ENCODE results near the gene ZNF775.

The ZNF775 gene

GRCh38 chr7:150404805-150405583, 25.9 kb downstream of the ZNF775 start:
- peaks cover 39 to 40% of the 10 kb centered on the region in 2 donors for H3K4me1 ChIP-seq (ENCODE audit: control insufficient read depth in 1 of 2, insufficient read depth in 2 of 2, low read length in 2 of 2)
- H3K4me3 ChIP-seq (ENCODE audit: low read depth in 1 of 2, low read length in 2 of 2) = peak overlapping the region; percentile 82 to 86
- no peaks in the 10 kb centered on the region for H3K9me3 ChIP-seq (ENCODE audit: control insufficient read depth in 1 of 2, low read length in 2 of 2)
- no peaks in the 10 kb centered on the region for H3K27me3 ChIP-seq (ENCODE audit: control insufficient read depth in 1 of 2, insufficient read depth in 2 of 2, low read length in 2 of 2)
- H3K27ac ChIP-seq (ENCODE audit: low read depth, low read length) = peak overlapping the region; percentile 77
- H3K9ac ChIP-seq (ENCODE audit: low read depth in 1 of 2, low read length in 2 of 2) = peak overlapping the region; percentile 83 to 91
- peaks cover 0 to 4% of the 10 kb centered on the region in 2 donors for H3K36me3 ChIP-seq (ENCODE audit: control insufficient read depth in 1 of 2, insufficient read depth in 2 of 2, low read length in 2 of 2)

- Histone ChIP-seq H3K4me1 (ENCODE audit: control insufficient read depth in 1 of 2, insufficient read depth in 2 of 2, low read length in 2 of 2) (peaks cover 36 to 39% of the 10 kb centered on the region in 2 donors), H3K27ac (ENCODE audit: low read depth, low read length) (peak overlapping the region; percentile 77), H3K9me3 (ENCODE audit: control insufficient read depth in 1 of 2, low read length in 2 of 2) (no peaks in the 10 kb centered on the region), H3K36me3 (ENCODE audit: control insufficient read depth in 1 of 2, insufficient read depth in 2 of 2, low read length in 2 of 2) (peaks cover 0 to 12% of the 10 kb centered on the region in 2 donors), H3K9ac (ENCODE audit: low read depth in 1 of 2, low read length in 2 of 2) (peak overlapping the region; percentile 83 to 91), H3K27me3 (ENCODE audit: control insufficient read depth in 1 of 2, insufficient read depth in 2 of 2, low read length in 2 of 2) (no peaks in the 10 kb centered on the region), H3K4me3 (ENCODE audit: low read depth in 1 of 2, low read length in 2 of 2) (peak overlapping the region; percentile 82 to 86)
These were observed 26.6 kb downstream of the ZNF775 start for GRCh38 chr7:150405584-150406311.

GRCh38 chr7:150406312-150406566, 27.1 kb downstream of the ZNF775 start:
- peaks cover 36 to 39% of the 10 kb centered on the region in 2 donors for H3K4me1 ChIP-seq (ENCODE audit: control insufficient read depth in 1 of 2, insufficient read depth in 2 of 2, low read length in 2 of 2)
- H3K9me3 ChIP-seq (ENCODE audit: control insufficient read depth in 1 of 2, low read length in 2 of 2) = no peaks in the 10 kb centered on the region
- peaks cover 0 to 15% of the 10 kb centered on the region in 2 donors for H3K36me3 ChIP-seq (ENCODE audit: control insufficient read depth in 1 of 2, insufficient read depth in 2 of 2, low read length in 2 of 2)
- H3K27ac ChIP-seq (ENCODE audit: low read depth, low read length) = peak overlapping the region; percentile 77
- H3K9ac ChIP-seq (ENCODE audit: low read depth in 1 of 2, low read length in 2 of 2) = peak overlapping the region; percentile 83 to 91
- peak overlapping the region; percentile 82 to 86 for H3K4me3 ChIP-seq (ENCODE audit: low read depth in 1 of 2, low read length in 2 of 2)
- H3K27me3 ChIP-seq (ENCODE audit: control insufficient read depth in 1 of 2, insufficient read depth in 2 of 2, low read length in 2 of 2) = no peaks in the 10 kb centered on the region

GRCh38 chr7:150406567-150407421, 27.7 kb downstream of the ZNF775 start:
- Histone ChIP-seq H3K9me3 (ENCODE audit: control insufficient read depth in 1 of 2, low read length in 2 of 2) (no peaks in the 10 kb centered on the region), H3K27me3 (ENCODE audit: control insufficient read depth in 1 of 2, insufficient read depth in 2 of 2, low read length in 2 of 2) (no peaks in the 10 kb centered on the region), H3K4me3 (ENCODE audit: low read depth in 1 of 2, low read length in 2 of 2) (peak overlapping the region; percentile 82 to 86), H3K27ac (ENCODE audit: low read depth, low read length) (peak overlapping the region; percentile 77), H3K36me3 (ENCODE audit: control insufficient read depth in 1 of 2, insufficient read depth in 2 of 2, low read length in 2 of 2) (peaks cover 0 to 20% of the 10 kb centered on the region in 2 donors), H3K4me1 (ENCODE audit: control insufficient read depth in 1 of 2, insufficient read depth in 2 of 2, low read length in 2 of 2) (peaks cover 36 to 39% of the 10 kb centered on the region in 2 donors), H3K9ac (ENCODE audit: low read depth in 1 of 2, low read length in 2 of 2) (peak overlapping the region; percentile 83 to 91)

GRCh38 chr7:150407588-150408392, 28.7 kb downstream of the ZNF775 start:
- Histone ChIP-seq H3K4me3 (ENCODE audit: low read depth in 1 of 2, low read length in 2 of 2) (no peak overlapping the region), H3K9me3 (ENCODE audit: control insufficient read depth in 1 of 2, low read length in 2 of 2) (no peaks in the 10 kb centered on the region), H3K27ac (ENCODE audit: low read depth, low read length) (no peak overlapping the region), H3K36me3 (ENCODE audit: control insufficient read depth in 1 of 2, insufficient read depth in 2 of 2, low read length in 2 of 2) (peaks cover 0 to 20% of the 10 kb centered on the region in 2 donors), H3K27me3 (ENCODE audit: control insufficient read depth in 1 of 2, insufficient read depth in 2 of 2, low read length in 2 of 2) (no peaks in the 10 kb centered on the region), H3K4me1 (ENCODE audit: control insufficient read depth in 1 of 2, insufficient read depth in 2 of 2, low read length in 2 of 2) (peaks cover 33 to 35% of the 10 kb centered on the region in 2 donors), H3K9ac (ENCODE audit: low read depth in 1 of 2, low read length in 2 of 2) (no peak overlapping the region)

- Histone ChIP-seq H3K36me3 (ENCODE audit: control insufficient read depth in 1 of 2, insufficient read depth in 2 of 2, low read length in 2 of 2) (peaks cover 0 to 20% of the 10 kb centered on the region in 2 donors), H3K27ac (ENCODE audit: low read depth, low read length) (no peak overlapping the region), H3K9me3 (ENCODE audit: control insufficient read depth in 1 of 2, low read length in 2 of 2) (no peaks in the 10 kb centered on the region), H3K9ac (ENCODE audit: low read depth in 1 of 2, low read length in 2 of 2) (no peak overlapping the region), H3K27me3 (ENCODE audit: control insufficient read depth in 1 of 2, insufficient read depth in 2 of 2, low read length in 2 of 2) (no peaks in the 10 kb centered on the region), H3K4me1 (ENCODE audit: control insufficient read depth in 1 of 2, insufficient read depth in 2 of 2, low read length in 2 of 2) (peaks cover 24 to 27% of the 10 kb centered on the region in 2 donors), H3K4me3 (ENCODE audit: low read depth in 1 of 2, low read length in 2 of 2) (no peak overlapping the region)
These were observed 29.5 kb downstream of the ZNF775 start for GRCh38 chr7:150408393-150409299.

- H3K36me3 ChIP-seq (ENCODE audit: control insufficient read depth in 1 of 2, insufficient read depth in 2 of 2, low read length in 2 of 2) = peaks cover 0 to 20% of the 10 kb centered on the region in 2 donors
- H3K4me3 ChIP-seq (ENCODE audit: low read depth in 1 of 2, low read length in 2 of 2) = no peak overlapping the region
- H3K27me3 ChIP-seq (ENCODE audit: control insufficient read depth in 1 of 2, insufficient read depth in 2 of 2, low read length in 2 of 2) = no peaks in the 10 kb centered on the region
- no peaks in the 10 kb centered on the region for H3K9me3 ChIP-seq (ENCODE audit: control insufficient read depth in 1 of 2, low read length in 2 of 2)
- no peak overlapping the region for H3K27ac ChIP-seq (ENCODE audit: low read depth, low read length)
- no peak overlapping the region for H3K9ac ChIP-seq (ENCODE audit: low read depth in 1 of 2, low read length in 2 of 2)
- peaks cover 16 to 19% of the 10 kb centered on the region in 2 donors for H3K4me1 ChIP-seq (ENCODE audit: control insufficient read depth in 1 of 2, insufficient read depth in 2 of 2, low read length in 2 of 2)
These were observed 30.3 kb downstream of the ZNF775 start for GRCh38 chr7:150409300-150410030.

GRCh38 chr7:150410131-150410530, 31.0 kb downstream of the ZNF775 start:
- H3K36me3 ChIP-seq (ENCODE audit: control insufficient read depth in 1 of 2, insufficient read depth in 2 of 2, low read length in 2 of 2) = peaks cover 0 to 20% of the 10 kb centered on the region in 2 donors
- H3K9me3 ChIP-seq (ENCODE audit: control insufficient read depth in 1 of 2, low read length in 2 of 2) = no peaks in the 10 kb centered on the region
- H3K27me3 ChIP-seq (ENCODE audit: control insufficient read depth in 1 of 2, insufficient read depth in 2 of 2, low read length in 2 of 2) = no peaks in the 10 kb centered on the region
- H3K9ac ChIP-seq (ENCODE audit: low read depth in 1 of 2, low read length in 2 of 2) = no peak overlapping the region
- no peak overlapping the region for H3K4me3 ChIP-seq (ENCODE audit: low read depth in 1 of 2, low read length in 2 of 2)
- H3K4me1 ChIP-seq (ENCODE audit: control insufficient read depth in 1 of 2, insufficient read depth in 2 of 2, low read length in 2 of 2) = peaks cover 15 to 16% of the 10 kb centered on the region in 2 donors
- no peak overlapping the region for H3K27ac ChIP-seq (ENCODE audit: low read depth, low read length)
